ENCODE data around the gene CDKN2B-AS1.
A peak's percentile ranks its signal among the peaks of the same experiment; 100 is the strongest.

The CDKN2B-AS1 gene

GRCh38 chr9:22008384-22008716, 13.8 kb downstream of the CDKN2B-AS1 start:
- no peak for DNase-seq

GRCh38 chr9:22008717-22009505, 14.3 kb downstream of the CDKN2B-AS1 start, which contains the start of gene CDKN2B:
TSS of gene CDKN2B (minus strand) at chr9:22009305. CDS start at chr9:22008953, 352 bp downstream.
- peak; percentile 76 to 83 for DNase-seq

DNA sequence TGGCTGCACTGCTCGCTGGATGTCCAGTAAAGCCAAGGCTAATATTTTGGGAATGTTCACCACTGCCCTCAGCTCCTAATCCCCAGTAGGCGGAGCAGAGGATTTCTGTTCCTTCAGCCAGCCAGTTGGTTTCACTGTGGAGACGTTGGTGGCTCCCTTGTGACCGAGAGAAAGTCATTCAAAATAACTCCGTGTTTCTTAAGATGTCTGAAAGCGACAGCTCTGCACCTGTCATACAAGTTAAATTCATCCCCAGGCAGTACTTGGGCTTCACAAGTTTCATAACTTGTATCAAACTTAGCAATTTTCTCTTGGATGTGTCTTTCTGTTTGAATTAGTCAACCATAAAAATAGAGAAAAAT, 14.9 kb downstream of the CDKN2B-AS1 start:
- DNase-seq: no peak

DNA sequence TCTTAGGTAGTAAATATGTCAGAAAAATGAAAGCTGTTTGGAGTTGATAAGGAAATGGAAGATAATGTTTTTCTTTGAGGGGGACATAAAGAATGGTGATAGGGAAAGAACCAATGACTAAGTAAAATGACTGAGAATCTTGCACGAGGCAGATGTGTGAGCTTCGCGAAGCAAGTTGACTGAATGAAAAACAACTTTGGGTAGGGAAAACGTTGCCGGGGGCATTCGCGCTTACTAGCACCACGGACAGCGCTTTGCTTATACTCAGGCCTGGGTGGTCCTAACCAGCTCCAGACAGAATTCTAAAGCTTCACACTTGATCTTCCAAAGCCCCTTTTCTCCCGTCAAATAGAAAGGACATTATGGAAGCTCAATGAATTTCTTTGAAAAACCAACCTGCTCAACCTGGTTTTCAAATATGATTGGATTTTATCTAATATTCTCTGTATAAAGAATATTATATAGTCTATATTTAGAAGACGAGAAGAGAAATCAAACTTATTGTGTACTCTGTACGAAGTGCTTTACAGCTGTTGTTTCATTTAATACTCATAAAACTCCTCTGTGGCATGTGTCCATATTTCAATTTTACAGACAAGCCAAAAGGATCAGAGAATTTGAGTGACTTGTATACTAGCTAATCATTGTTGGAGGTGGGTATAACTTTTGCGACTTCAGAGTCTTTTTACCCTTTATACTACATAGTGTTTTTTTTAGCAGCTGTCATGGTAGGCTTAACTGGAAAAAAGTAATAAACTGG, 16.5 kb downstream of the CDKN2B-AS1 start:
- no peak for DNase-seq

GRCh38 chr9:22022396-22022795, 27.8 kb downstream of the CDKN2B-AS1 start:
- no peak for DNase-seq

GRCh38 chr9:22026696-22027095, 32.1 kb downstream of the CDKN2B-AS1 start:
- DNase-seq: no peak

- no peak for DNase-seq
Observed at GRCh38 chr9:22028394-22028793, 33.8 kb downstream of the CDKN2B-AS1 start.

DNA sequence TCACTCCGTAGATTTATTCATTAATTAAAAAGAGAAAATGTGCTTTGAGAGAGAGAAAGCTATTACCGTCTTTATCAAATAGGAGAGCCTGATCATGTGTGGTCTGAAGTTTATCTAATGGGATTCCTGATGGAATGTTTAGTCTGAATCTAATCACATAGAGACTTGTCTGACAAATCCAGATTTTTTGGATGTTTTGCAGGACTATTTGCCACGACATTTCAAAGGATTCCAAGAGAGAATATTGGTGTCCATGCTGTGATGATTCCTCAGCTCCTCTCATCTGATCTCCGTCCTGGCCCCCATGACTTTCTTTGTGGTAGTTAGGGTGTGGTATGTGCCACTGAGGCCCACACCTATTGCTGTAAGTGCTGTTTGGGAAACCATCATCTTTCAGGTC, 34.6 kb downstream of the CDKN2B-AS1 start:
- no peak for DNase-seq

DNA sequence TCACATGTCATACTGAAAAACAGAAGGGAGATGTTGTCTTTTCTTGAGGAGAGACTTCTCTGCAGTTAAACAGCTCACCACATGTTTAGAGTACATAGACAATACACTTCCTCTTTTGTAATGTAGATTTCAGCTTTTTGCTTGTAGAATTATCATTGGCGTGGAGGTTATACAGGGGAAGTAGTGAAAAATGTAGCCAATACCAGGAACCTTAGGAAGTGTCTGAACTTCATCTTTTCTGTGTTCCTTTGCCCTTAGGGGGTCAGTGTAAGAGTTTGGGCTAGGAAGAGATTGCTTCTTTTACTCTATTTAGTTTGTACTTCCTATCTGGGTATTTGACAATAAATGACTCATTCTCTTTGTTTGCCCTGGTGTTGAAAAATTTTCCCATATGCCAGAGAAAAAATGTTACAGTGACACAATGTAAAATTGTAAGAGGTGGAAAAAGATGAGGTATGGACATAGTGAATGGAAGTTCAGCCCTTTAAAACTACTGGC, 35.6 kb downstream of the CDKN2B-AS1 start:
- DNase-seq: no peak

DNA sequence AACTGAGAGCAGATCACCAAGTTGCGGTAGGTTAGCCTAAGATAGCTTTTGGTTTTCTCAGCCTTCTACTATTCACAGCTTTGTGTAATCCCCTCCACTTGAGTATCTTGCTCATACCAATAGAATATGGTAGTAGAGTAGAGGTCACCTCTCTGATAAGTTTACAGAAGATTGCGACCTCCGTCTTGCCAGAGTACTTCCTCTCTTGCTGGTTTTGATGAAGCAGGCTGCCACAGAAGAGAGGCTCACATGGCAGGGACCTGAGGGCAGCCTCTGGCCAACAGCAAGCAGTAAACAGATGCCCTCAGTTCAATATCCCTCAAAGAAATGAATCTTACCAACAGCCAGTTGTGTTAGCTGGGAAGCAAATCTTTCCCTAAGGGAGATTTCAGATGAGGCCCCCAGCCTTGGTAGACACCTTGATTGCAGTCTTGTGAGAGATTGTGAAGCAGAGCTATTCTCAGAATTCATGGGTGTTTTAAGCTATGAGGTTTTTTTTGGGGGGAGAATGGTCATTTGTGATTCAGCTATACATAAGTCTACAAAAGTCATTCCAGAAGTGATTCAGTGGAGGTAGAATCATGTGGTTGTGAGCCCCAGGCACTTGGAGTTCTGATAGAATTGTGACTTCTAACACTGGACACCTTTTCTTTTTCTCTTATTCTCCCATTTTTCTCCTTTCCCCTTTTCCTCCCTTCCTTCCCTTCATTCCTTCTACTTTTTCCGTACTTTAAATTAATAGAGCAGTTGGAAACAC, 37.2 kb downstream of the CDKN2B-AS1 start:
- DNase-seq: no peak

GRCh38 chr9:22033012-22033630, 38.5 kb downstream of the CDKN2B-AS1 start:
- DNase-seq: no peak

DNA sequence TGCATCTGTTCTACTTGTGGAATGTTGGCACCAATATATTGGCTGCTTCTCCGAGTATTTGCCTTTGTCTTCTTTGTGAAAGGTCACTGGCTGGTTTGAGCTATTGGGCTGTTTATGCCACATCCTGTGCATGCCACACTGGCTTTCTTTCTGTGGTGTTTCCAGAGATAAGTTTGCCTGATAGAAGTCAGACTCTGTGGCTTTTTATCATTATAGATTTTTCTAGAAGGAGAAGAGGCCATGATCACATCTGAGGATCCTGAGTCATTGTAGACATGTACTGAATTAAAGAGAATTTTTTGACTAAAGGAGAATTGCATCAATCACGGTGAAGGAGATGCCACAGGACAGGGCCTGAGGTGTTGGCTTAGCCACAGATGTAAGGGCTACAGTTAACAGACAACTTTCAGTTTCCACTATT, 41.0 kb downstream of the CDKN2B-AS1 start:
- no peak for DNase-seq

DNA sequence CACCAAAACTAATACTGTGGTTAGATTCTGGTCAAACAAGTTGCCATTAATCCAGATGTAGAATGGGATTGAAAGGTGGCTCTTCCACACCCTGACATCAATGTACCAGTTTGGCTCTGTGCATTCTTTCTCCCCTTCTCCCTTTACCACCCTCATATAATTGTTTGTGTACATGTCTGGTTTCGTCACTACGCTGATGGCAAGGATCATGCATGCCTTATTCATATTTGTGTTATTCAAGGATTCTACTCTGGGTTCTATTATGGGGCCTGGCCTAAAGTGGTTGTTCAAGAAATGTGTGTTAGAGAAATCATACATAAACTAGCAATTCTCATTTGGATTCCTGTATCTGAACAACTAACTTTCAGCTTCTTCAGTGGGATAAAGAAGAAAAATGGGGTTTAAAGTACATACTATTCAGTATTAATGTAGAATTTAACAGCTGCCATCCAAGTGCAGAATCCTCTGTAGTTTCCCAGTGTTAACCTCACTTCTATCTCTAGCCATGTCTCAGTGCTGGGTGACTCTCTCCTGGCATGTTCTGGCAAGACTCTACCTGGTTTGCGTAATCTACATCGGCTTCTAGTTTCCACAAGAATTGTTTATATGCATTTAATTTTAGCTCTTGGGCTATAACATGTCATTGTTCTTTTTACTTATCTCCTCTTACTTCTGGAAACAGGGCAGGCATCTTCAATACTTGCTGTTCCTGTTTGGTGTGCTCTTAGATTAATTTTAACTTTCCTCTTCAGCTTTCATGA, 42.5 kb downstream of the CDKN2B-AS1 start:
- no peak for DNase-seq

DNA sequence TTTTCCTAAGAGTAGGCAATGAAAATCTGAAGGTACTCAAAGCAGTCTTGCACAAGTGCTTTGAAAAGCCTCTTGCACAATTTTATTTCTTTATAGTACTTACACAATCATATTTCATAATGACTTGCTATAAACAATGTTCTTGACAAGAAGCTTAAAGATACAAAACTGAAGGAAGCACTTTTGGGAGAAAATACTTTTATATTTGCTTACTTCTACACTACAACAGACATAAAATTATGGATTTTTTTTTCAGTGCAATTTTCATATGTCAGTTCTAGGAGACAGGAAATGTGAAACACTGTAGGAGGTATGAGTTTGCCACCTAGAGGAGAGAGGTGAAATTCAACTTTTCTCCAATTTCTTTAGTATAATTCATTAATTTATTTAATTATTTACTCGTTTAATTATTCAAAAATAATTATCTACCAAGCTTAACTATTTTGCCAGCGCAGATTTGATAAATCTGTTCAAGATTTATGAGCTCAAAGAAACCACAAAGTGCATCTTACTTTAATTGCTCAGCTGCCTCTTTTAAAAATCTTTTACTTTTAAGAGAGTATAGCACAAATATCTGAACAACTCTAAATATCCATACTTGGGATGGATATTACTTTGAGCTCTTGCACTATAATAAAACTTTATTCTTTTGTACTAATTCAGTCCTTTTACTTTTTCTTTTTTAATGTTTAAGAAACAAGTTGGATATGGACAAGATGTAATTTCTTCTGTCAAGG, 43.5 kb downstream of the CDKN2B-AS1 start:
- no peak for DNase-seq

DNA sequence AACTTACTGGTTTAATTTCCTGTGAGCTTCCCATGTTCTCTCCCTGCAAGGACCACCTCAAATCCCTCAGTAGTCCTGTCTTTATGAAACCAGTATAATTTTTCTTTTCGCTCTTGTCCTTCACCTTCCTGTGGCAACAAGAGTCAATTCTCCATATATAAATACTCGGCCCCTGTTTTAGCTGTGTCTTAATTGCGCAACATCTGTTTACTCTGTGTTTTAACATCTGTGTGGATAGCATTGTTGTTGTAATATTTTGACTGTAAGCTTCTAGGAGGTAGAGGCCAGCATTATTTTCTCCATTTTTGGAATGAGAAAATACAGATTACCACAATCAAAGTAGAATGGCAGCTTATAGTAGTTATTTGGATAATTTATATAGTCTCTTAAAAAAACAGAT, 44.7 kb downstream of the CDKN2B-AS1 start:
- DNase-seq: no peak

- DNase-seq: no peak
Observed at GRCh38 chr9:22040760-22041159, 46.2 kb downstream of the CDKN2B-AS1 start.

GRCh38 chr9:22041344-22041743, 46.8 kb downstream of the CDKN2B-AS1 start:
- no peak for DNase-seq

DNA sequence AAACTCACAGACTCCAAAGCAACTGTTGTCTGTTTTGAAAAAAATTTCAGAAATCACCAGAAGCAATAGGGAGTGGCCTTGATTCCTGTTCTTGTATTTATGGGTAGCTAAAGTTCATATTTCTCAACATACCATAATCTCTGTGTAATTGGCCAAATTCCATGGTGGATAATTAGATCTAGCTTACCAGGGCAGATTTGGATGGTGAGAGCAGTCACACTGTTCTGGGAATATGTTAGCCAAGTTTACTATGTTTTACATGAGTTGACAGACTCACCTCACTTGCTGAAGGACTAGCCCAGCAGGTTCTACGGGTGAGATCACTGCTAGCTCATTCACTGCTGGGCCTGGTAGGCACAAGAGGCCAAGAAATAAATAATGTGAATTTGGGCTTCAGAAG, 47.2 kb downstream of the CDKN2B-AS1 start:
- DNase-seq: no peak

DNA sequence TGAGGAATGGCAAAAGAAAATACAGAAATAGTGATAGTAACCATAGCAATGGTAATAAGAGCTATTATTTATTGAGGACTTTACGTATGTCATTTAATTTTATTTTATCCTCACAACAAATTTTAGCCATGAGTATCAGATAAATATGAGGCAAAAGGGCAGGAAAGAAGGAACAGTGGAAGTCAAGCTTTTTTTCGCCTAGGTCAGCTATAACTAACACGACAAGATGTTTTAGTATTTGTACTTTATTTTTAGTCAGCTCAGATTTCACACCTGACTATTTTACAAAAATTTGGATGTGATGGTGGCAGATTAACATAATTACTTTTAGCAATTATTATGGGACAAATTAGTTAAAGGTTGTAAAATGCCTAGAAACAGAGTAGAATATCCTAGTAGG, 49.3 kb downstream of the CDKN2B-AS1 start:
- no peak for DNase-seq

- DNase-seq: no peak
Observed at GRCh38 chr9:22044583-22044982, 50.0 kb downstream of the CDKN2B-AS1 start.

DNA sequence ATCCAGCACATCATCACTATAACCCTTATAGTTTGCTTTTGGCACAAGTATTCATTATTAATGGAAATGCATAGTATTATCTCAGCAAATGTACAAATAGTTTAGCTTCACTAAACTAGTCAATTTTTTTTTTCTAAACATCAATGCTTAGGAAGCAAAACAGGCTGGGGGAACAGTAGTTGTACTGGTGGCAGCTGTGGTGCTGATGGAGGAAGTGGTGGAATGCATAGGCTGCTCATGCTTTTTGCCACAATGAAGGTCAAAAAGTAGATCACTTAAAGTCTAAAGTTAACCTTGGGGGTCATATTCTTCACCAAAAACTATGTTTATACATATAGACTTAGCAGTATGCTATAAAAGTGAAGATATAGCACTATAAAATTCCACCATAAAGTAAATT, 50.8 kb downstream of the CDKN2B-AS1 start:
- no peak for DNase-seq

Data from stimulated activated CD4-positive, alpha-beta T cell treated with anti-CD3 and anti-CD28 coated beads, Interleukin-2, amount 100 ng/mL, for 24 hours (primary cell).